Astrocyte of the spinal cord (primary cell): Measurements from ENCODE around the gene KCNQ4.

ENCODE experiments used
- DNase-seq: peaks from one replicate; pipeline ENCODE4 v3.0.0; 2011; ENCODE audit warnings: low read depth, low spot score
- H3K4me3 ChIP-seq: 2 replicates; pipeline ENCODE4 v1.5.1; 2011; ENCODE audit warnings: low read depth, mild to moderate bottlenecking, low read length, moderate library complexity
- in situ Hi-C: cut with HindIII; loops from 2 replicates; pipeline ENCODE4 v1.10.0; 2017; ENCODE audit warnings: low sequenced_read_pairs
- TF ChIP-seq, protein P1 (sequence below): IDR thresholded peaks from 2 replicates; pipeline ENCODE4 v1.5.1; 2012; ENCODE audit warnings: low read depth, mild to moderate bottlenecking, low read length, inconsistent platforms

The KCNQ4 gene

DNA sequence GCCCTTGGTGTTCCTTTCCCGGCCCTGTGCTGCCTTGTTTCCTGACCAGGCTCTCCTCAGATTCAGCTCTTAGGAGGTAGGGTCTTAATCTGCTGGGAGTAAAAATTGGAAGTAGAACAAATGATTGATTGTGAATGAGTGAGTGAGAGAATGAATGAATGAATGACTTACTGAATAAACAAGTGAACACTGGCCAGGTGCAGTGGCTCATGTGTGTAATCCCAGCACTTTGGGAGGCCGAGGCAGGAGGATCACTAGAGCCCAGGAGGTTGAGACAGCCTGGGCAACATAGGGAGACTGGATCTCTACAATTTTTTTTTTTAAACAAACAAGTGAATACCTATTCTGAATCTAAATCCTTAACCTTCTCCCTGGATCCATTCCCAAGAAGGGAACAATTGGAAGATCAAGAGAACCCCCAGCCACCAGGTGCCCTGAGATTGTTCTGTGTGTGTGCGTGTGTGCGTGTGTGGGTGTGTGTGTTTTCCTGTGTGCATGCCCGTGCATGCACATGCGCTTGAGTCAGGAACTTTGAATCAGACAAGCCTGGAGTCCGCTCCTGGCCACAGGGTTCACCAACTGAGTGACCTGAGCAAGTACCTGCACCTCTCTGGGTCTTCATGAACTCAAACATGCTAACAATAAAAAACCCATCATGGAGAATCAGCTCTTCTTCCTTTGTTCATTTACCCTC, 102.9 kb downstream of the KCNQ4 start:
- no peak overlapping the region for H3K4me3 ChIP-seq
- DNase-seq = no peak
- in situ Hi-C loops = no loop called here
- TF ChIP-seq, protein P1, sequence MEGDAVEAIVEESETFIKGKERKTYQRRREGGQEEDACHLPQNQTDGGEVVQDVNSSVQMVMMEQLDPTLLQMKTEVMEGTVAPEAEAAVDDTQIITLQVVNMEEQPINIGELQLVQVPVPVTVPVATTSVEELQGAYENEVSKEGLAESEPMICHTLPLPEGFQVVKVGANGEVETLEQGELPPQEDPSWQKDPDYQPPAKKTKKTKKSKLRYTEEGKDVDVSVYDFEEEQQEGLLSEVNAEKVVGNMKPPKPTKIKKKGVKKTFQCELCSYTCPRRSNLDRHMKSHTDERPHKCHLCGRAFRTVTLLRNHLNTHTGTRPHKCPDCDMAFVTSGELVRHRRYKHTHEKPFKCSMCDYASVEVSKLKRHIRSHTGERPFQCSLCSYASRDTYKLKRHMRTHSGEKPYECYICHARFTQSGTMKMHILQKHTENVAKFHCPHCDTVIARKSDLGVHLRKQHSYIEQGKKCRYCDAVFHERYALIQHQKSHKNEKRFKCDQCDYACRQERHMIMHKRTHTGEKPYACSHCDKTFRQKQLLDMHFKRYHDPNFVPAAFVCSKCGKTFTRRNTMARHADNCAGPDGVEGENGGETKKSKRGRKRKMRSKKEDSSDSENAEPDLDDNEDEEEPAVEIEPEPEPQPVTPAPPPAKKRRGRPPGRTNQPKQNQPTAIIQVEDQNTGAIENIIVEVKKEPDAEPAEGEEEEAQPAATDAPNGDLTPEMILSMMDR = no peak

DNA sequence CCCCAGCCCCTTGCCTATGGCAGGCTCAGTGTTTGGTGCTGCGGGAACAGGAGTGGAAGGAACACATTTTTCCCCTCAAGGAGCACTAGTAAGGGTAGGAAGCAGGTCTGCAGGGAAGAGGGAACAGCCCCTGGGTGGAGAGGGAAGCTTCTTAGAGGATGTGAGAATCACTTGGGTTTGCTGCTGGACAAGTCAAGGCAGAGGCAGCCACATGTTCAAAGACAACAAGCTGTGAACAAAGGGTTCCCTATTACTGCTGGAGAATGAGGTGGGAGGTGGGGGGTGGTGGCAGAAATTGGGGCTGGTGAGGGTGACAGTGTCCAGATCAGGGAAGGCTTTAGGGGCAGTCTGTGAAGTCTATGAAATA, 103.4 kb downstream of the KCNQ4 start:
- TF ChIP-seq, protein P1 = no peak
- in situ Hi-C loops = no loop called here
- no peak overlapping the region for H3K4me3 ChIP-seq
- DNase-seq = no peak

DNA sequence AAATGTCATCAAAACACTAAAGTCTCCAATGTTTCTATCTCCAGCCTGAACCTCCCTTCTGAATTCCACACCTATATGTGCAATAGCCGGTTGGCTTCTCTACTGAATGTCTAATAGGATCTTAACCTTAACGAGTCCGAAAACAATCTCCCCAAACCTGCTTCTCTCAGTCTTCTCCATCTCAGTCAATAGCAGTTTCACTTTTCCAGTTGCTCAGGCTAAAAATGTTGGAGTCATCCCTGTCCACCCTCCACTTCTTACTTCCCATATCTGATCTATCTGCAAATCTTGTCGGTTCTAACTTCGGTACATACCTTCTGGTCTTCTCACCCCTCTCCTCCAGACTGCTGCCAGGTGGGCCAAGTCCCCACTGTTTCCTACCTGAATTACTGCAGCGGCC, 104.1 kb downstream of the KCNQ4 start:
- TF ChIP-seq, protein P1 = no peak
- H3K4me3 ChIP-seq = no peak overlapping the region
- DNase-seq = no peak
- in situ Hi-C loops = no loop called here
